ENCODE data around the gene GRXCR1.

- TF ChIP-seq EZH2 (IDR thresholded peaks at IDR 0.05): no peak
- TF ChIP-seq CTCF (IDR thresholded peaks at IDR 0.05): no peak
Measured at GRCh38 chr4:42871261-42871660, 21.3 kb upstream of the GRXCR1 start.

Data from neural progenitor cell (in vitro differentiated cells).